Neural progenitor cell (in vitro differentiated cells): ENCODE data around the gene RNF14. TPM values are rescaled to one million over a fixed set of nuclear protein-coding genes. Genes with fewer than 3 reads are reported as not detected.
"Not testable (repeated sequence)": the region's sequence is repeated elsewhere in the genome, so short reads cannot be mapped to it uniquely, and the experiment has no call there.

Experiments
- DNase-seq: peaks from one replicate; pipeline ENCODE4 v3.0.0-alpha.2; 2016; ENCODE audit warnings: low spot score
- H2AFZ ChIP-seq: fragments of 200-600 bp; sonication (generic); replicated peaks from 2 replicates; pipeline ENCODE4 v1.6.1; 2016; ENCODE audit warnings: antibody characterized with exemption
- H3F3A ChIP-seq: fragments of 200-600 bp; sonication (generic); 2 replicates; pipeline ENCODE4 v1.6.1; 2016; ENCODE audit warnings: antibody characterized with exemption, low read depth
- H3K27ac ChIP-seq: fragments of 200-600 bp; sonication (generic); 2 replicates; pipeline ENCODE4 v1.5.1; 2016; ENCODE audit warnings: mild to moderate bottlenecking
- H3K27me3 ChIP-seq: fragments of 200-600 bp; sonication (generic); 2 replicates; pipeline ENCODE4 v1.6.1; 2016; ENCODE audit warnings: mild to moderate bottlenecking, moderate library complexity
- H3K36me3 ChIP-seq: fragments of 200-600 bp; sonication (generic); 2 replicates; pipeline ENCODE4 v1.5.1; 2016
- H3K4me1 ChIP-seq: fragments of 200-600 bp; sonication (generic); 2 replicates; pipeline ENCODE4 v1.6.1; 2016; ENCODE audit warnings: mixed run types
- H3K4me2 ChIP-seq: fragments of 200-600 bp; sonication (generic); 2 replicates; pipeline ENCODE4 v1.6.1; 2016
- H3K4me3 ChIP-seq: fragments of 200-600 bp; sonication (generic); 2 replicates; pipeline ENCODE4 v1.5.1; 2016
- H3K79me2 ChIP-seq: fragments of 200-600 bp; sonication (generic); 2 replicates; pipeline ENCODE4 v1.6.1; 2016; ENCODE audit warnings: low read depth
- H3K9ac ChIP-seq: fragments of 200-600 bp; sonication (generic); 2 replicates; pipeline ENCODE4 v1.6.1; 2016
- H3K9me3 ChIP-seq: fragments of 200-600 bp; sonication (generic); 2 replicates; pipeline ENCODE4 v1.5.1; 2016; ENCODE audit warnings: low read depth
- H4K20me1 ChIP-seq: fragments of 200-600 bp; sonication (generic); 2 replicates; pipeline ENCODE4 v1.6.1; 2016; ENCODE audit warnings: low read depth
- H3K27ac Mint-ChIP-seq: 3 replicates; pipeline ENCODE4 v1.8.0; 2021; ENCODE audit warnings: mixed read lengths
- H3K27me3 Mint-ChIP-seq: 2 replicates; pipeline ENCODE4 v1.8.0; 2022; ENCODE audit warnings: low read depth, mild to moderate bottlenecking, inconsistent platforms, moderate library complexity, mixed read lengths; ENCODE audit not compliant: insufficient read depth
- H3K36me3 Mint-ChIP-seq: 3 replicates; pipeline ENCODE4 v1.8.0; 2021; ENCODE audit warnings: mixed read lengths
- H3K4me1 Mint-ChIP-seq: 3 replicates; pipeline ENCODE4 v1.8.0; 2021; ENCODE audit warnings: mixed read lengths
- H3K4me3 Mint-ChIP-seq: 3 replicates; pipeline ENCODE4 v1.8.0; 2021; ENCODE audit warnings: mild to moderate bottlenecking, moderate library complexity, mixed read lengths
- H3K9me3 Mint-ChIP-seq: 3 replicates; pipeline ENCODE4 v1.8.0; 2020; ENCODE audit warnings: mixed read lengths
- EZH2 ChIP-seq: fragments of 200-600 bp; sonication (generic); IDR thresholded peaks from 2 replicates; pipeline ENCODE4 v1.6.1; 2017; ENCODE audit warnings: antibody characterized with exemption, mild to moderate bottlenecking, moderate library complexity
- EZH2phosphoT487 ChIP-seq: fragments of 200-600 bp; sonication (generic); IDR thresholded peaks from 2 replicates; pipeline ENCODE4 v1.6.1; 2017; ENCODE audit warnings: antibody characterized with exemption
- total RNA-seq: library from RNA; depleted of rRNA; stranded (reverse); fragments of >200 nt; gene quantifications from 2 replicates; pipeline ENCODE4 v1.2.3, GENCODE V29; 2015; ENCODE audit warnings: low replicate concordance
- TF ChIP-seq, protein P1 (sequence below): fragments of 200-600 bp; sonication (generic); IDR thresholded peaks from 2 replicates; pipeline ENCODE4 v1.5.1; 2017; ENCODE audit warnings: antibody characterized with exemption, mild to moderate bottlenecking

Gene RNF14
- total RNA-seq, 1 donor from 2014 or later: 41.2 TPM

DNA sequence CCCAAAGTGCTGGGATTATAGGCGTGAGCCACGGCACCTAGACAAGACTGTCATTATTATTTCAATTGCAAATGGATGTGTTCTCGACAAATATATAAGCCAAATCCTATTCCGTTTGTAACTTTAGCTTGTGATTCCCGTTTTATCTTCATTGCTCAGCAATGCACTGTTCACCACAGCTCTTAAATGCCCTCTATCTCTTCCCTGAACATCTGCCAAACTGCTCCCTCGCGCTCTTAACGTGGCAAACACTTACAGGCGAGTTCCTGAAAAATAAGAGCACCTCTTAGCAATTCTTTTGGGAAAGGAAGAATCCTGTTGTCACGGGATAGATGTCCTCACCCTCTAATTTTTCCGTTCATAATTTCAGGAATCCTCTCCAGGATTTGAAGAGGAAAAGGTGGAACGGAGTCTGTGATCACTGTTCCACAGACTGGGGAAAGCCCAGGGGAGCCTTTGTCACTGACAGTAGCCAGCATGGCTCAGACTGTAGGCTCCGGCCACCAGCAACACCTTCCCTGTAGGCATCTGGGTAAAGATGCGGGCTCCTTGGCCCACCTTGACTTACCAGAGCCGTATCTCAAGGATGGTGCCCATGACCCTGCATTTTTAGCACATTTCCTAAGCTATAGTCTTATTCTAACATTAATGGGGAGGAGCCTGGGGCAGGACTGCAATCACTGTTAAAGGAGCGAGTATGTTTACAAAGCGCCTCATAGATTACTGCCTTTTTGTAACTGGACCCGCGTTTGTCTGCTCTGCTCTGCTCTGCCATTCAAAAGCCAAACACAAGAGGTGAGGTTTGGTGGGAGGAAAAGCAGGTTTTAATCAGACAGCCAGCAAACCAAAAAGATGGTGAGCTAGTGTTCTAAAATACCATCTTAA, 64.1 kb downstream of the RNF14 start:
- H3K27ac Mint-ChIP-seq: no peak overlapping the region
- Histone ChIP-seq H3K79me2 (no peaks in the 10 kb centered on the region), H3K9ac (no peak overlapping the region), H3K27ac (no peak overlapping the region), H3K9me3 (no peaks in the 10 kb centered on the region), H3K4me1 (no peaks in the 10 kb centered on the region), H3K4me3 (no peak overlapping the region), H3K27me3 (no peaks in the 10 kb centered on the region), H3K4me2 (no peak overlapping the region), H2AFZ (no peak overlapping the region), H4K20me1 (no peaks in the 10 kb centered on the region), H3K36me3 (no peaks in the 10 kb centered on the region), H3F3A (peaks cover 6% of the 10 kb centered on the region)
- TF ChIP-seq, protein P1, sequence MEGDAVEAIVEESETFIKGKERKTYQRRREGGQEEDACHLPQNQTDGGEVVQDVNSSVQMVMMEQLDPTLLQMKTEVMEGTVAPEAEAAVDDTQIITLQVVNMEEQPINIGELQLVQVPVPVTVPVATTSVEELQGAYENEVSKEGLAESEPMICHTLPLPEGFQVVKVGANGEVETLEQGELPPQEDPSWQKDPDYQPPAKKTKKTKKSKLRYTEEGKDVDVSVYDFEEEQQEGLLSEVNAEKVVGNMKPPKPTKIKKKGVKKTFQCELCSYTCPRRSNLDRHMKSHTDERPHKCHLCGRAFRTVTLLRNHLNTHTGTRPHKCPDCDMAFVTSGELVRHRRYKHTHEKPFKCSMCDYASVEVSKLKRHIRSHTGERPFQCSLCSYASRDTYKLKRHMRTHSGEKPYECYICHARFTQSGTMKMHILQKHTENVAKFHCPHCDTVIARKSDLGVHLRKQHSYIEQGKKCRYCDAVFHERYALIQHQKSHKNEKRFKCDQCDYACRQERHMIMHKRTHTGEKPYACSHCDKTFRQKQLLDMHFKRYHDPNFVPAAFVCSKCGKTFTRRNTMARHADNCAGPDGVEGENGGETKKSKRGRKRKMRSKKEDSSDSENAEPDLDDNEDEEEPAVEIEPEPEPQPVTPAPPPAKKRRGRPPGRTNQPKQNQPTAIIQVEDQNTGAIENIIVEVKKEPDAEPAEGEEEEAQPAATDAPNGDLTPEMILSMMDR: no peak
- TF ChIP-seq EZH2: no peak
- TF ChIP-seq EZH2phosphoT487: no peak
- DNase-seq: no peak
- H3K9me3 Mint-ChIP-seq: no peaks in the 10 kb centered on the region
- no peak overlapping the region for H3K4me3 Mint-ChIP-seq
- H3K27me3 Mint-ChIP-seq: peaks cover 3% of the 10 kb centered on the region
- no peaks in the 10 kb centered on the region for H3K36me3 Mint-ChIP-seq
- H3K4me1 Mint-ChIP-seq: no peaks in the 10 kb centered on the region

DNA sequence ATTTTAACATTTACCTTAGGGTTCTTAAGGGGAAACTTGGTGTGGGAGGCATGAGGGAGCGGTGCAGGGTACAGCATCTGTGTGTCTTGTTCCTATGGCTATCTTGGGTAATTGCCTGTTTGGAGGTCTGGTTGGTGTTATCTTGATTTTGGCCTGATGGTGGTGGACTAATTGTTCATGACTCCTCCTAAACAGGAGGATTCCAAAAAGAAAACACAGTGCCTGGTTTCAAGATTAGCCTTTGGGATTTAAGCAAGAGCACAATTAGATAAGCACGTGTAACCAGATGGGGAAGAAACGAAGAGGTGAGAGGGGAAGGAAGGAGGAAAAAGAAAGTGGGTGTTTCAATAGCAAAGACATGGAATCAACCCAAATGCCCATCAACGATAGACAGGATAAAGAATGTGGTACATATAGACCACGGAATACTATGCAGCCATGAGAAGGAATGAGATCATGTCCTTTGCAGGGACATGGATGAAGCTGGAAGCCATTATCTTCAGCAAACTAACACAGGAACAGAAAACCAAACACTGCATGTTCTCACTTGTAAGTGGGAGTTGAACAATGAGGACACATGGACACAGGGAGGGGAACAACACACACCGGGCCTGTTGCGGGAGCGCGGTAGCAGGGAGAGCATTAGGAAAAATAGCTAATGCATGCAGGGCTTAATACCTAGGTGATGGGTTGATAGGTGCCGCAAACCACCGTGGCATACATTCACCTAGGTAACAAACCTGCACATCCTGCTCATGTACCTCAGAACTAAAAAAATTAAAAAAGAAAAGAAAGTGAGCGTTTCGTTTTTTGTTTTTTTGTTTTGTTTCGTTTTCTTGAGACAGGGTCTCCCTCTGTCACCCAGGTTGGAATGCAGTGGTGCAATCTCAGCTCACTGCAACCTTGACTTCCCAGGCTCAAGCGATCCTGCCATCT, 65.0 kb downstream of the RNF14 start:
- not testable (repeated sequence) for H3K27ac Mint-ChIP-seq, H2AFZ ChIP-seq, H3K9me3 ChIP-seq

DNA sequence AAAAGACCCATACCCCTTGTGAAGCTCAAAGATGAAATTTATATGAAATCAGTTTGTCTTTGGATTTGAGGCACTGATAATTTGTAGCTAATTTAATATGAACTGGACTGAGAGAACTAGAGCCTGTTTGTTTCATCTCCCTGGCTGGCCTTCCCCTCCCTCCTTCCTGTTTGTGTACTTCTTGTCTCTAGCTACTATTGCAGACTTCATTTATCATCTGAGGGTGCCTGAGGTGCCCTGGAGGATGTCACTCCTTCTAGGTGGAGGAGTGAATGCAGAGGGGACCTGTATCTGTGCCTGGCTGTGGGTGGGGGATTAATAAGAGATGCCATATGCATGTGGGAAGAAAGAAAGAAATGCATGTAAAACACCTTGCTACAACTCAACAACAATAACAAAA, 66.1 kb downstream of the RNF14 start:
- Mint-ChIP-seq H3K4me3 (no peak overlapping the region), H3K27ac (no peak overlapping the region), H3K36me3 (no peaks in the 10 kb centered on the region), H3K9me3 (no peaks in the 10 kb centered on the region), H3K27me3 (peaks cover 6% of the 10 kb centered on the region), H3K4me1 (no peaks in the 10 kb centered on the region)
- Histone ChIP-seq H3K4me2 (no peak overlapping the region), H4K20me1 (no peaks in the 10 kb centered on the region), H3K4me1 (no peaks in the 10 kb centered on the region), H3K27ac (no peak overlapping the region), H3F3A (peaks cover 6% of the 10 kb centered on the region), H3K9me3 (no peaks in the 10 kb centered on the region), H3K4me3 (no peak overlapping the region), H2AFZ (no peak overlapping the region), H3K79me2 (no peaks in the 10 kb centered on the region), H3K36me3 (no peaks in the 10 kb centered on the region), H3K9ac (no peak overlapping the region), H3K27me3 (no peaks in the 10 kb centered on the region)
- no peak for DNase-seq
- TF ChIP-seq, protein P1: no peak
- no peak for TF ChIP-seq EZH2phosphoT487
- no peak for TF ChIP-seq EZH2

More for the DNA sequence above, 65.0 kb downstream of the RNF14 start:
- H3F3A ChIP-seq, H3K27ac ChIP-seq, H3K9me3 Mint-ChIP-seq, H3K36me3 ChIP-seq, H3K27me3 Mint-ChIP-seq, DNase-seq, H3K36me3 Mint-ChIP-seq, H3K79me2 ChIP-seq, H3K4me2 ChIP-seq, H3K4me3 ChIP-seq, H3K27me3 ChIP-seq, H3K9ac ChIP-seq, H4K20me1 ChIP-seq, H3K4me3 Mint-ChIP-seq, H3K4me1 ChIP-seq, H3K4me1 Mint-ChIP-seq: not testable (repeated sequence)
